ENCODE data around the gene GNL3. TPM values are rescaled to one million over a fixed set of nuclear protein-coding genes. Genes with fewer than 3 reads are reported as not detected.

The GNL3 gene
- total and polyA plus RNA-seq, 2 donors (not counting 3 experiments of a cell fraction or from before 2014, with no cell fraction given), result 27.8 to 109 TPM

GRCh38 chr3:52678265-52679198 lies 7.3 kb upstream of the GNL3 start:
- Histone ChIP-seq H3K9me3 (replicated peaks; ENCODE audit: control insufficient read depth, insufficient read depth, low read length) (no peaks in the 10 kb centered on the region), H3K36me3 (ENCODE audit: control insufficient read depth in 2 of 2, extremely low read depth in 1 of 2, insufficient read depth in 2 of 2, low read length in 2 of 2) (peaks cover 17 to 23% of the 10 kb centered on the region in 2 experiments), H3K4me1 (ENCODE audit: control insufficient read depth, extremely low read depth, insufficient read depth, low read length) (no peaks in the 10 kb centered on the region), H3K27ac (ENCODE audit: insufficient read depth, low read depth, low read length) (no peak overlapping the region), H2AFZ (ENCODE audit: low read depth, low read length) (no peak overlapping the region), H3K27me3 (ENCODE audit: control insufficient read depth in 2 of 2, insufficient read depth in 2 of 2, low read length in 2 of 2) (no peaks in the 10 kb centered on the region), H4K20me1 (replicated peaks; ENCODE audit: control insufficient read depth, extremely low read depth, insufficient read depth, low read length) (peaks cover 2% of the 10 kb centered on the region), H3K4me2 (ENCODE audit: insufficient read depth, low read length) (no peak overlapping the region), H3K79me2 (ENCODE audit: control insufficient read depth, insufficient read depth, low read length) (peaks cover 48% of the 10 kb centered on the region), H3K9me1 (replicated peaks; ENCODE audit: control insufficient read depth, extremely low read depth, insufficient read depth, low read length) (no peaks in the 10 kb centered on the region), H3K9ac (replicated peaks; ENCODE audit: extremely low read depth, insufficient read depth, low read length) (no peak overlapping the region), H3K4me3 (replicated peaks in 1 of 3; ENCODE audit: insufficient read depth in 1 of 3, low read depth in 1 of 3, low read length in 3 of 3) (no peak overlapping the region)
- BruUV-seq (replicated peaks), result no TSS peak
- CTCF ChIA-PET, result no interaction called here
- DNase-seq (ENCODE audit: low read depth, low spot score), result no peak
- intact Hi-C loops (cut with micrococcal nuclease) (no loop called here), dilution Hi-C loops (cut with MboI; ENCODE audit: extremely low pct_ligation_motif_present, low sequenced_read_pairs) (no loop called here)
- FAIRE-seq, result no peak
- TF ChIP-seq GATA2 (IDR thresholded peaks at IDR 0.05; ENCODE audit: insufficient read depth, insufficient read length, low read depth, low read length) (no peak), CTCF (IDR thresholded peaks at IDR 0.05; ENCODE audit: extremely low read depth in 1 of 2, insufficient read depth in 1 of 2, low read depth in 1 of 2, low read length in 2 of 2) (no peak), MYC (IDR thresholded peaks at IDR 0.05; ENCODE audit: low read depth, low read length) (no peak), POLR2AphosphoS5 (IDR thresholded peaks at IDR 0.05; ENCODE audit: insufficient read depth, low read depth, low read length) (no peak), MAX (IDR thresholded peaks at IDR 0.05; ENCODE audit: insufficient read depth, insufficient read length) (no peak), EZH2 (IDR thresholded peaks at IDR 0.05; ENCODE audit: borderline replicate concordance, low read depth, low read length, severe bottlenecking) (no peak), JUN (IDR thresholded peaks at IDR 0.05; ENCODE audit: borderline replicate concordance, insufficient read depth, insufficient read length, low read depth) (no peak), FOS (IDR thresholded peaks at IDR 0.05; ENCODE audit: borderline replicate concordance, insufficient read depth, low read length) (no peak)
- POLR2A ChIA-PET, result no interaction called here

All from endothelial cell of umbilical vein (primary cell).